ENCODE measurements around the gene DCAKD.

- TF ChIP-seq CTCF (IDR thresholded peaks at IDR 0.05; ENCODE audit: poor library complexity) = no peak
- TF ChIP-seq EZH2 (IDR thresholded peaks at IDR 0.05; ENCODE audit: borderline replicate concordance) = no peak
Observed at GRCh38 chr17:45060797-45061605, 9.6 kb upstream of the DCAKD start, which contains the start of gene NMT1.
